Measurements from ENCODE around the gene SPIB.
"Not testable (repeated sequence)": the region's sequence is repeated elsewhere in the genome, so short reads cannot be mapped to it uniquely, and the experiment has no call there.

Gene SPIB

GRCh38 chr19:50435221-50435620, 16.5 kb downstream of the SPIB start:
- no peak for TF ChIP-seq CTCF (IDR thresholded peaks at IDR 0.05; ENCODE audit: unreplicated experiment in 3 of 3)
- no peaks in the 10 kb centered on the region for H3K9me3 Mint-ChIP-seq
- no peaks in the 10 kb centered on the region for H3K36me3 Mint-ChIP-seq (ENCODE audit: low read depth)
- H3K4me1 Mint-ChIP-seq: peaks cover 25% of the 10 kb centered on the region
- H3K27ac Mint-ChIP-seq: no peak overlapping the region
- no peak overlapping the region for H3K4me3 Mint-ChIP-seq
- H3K27me3 Mint-ChIP-seq (ENCODE audit: low read depth): peaks cover 17% of the 10 kb centered on the region

GRCh38 chr19:50435627-50436026, 16.9 kb downstream of the SPIB start:
- Mint-ChIP-seq H3K4me3 (no peak overlapping the region), H3K27ac (no peak overlapping the region), H3K4me1 (peaks cover 24% of the 10 kb centered on the region), H3K27me3 (ENCODE audit: low read depth) (peaks cover 16% of the 10 kb centered on the region), H3K9me3 (no peaks in the 10 kb centered on the region), H3K36me3 (ENCODE audit: low read depth) (no peaks in the 10 kb centered on the region)
- TF ChIP-seq CTCF (IDR thresholded peaks at IDR 0.05; ENCODE audit: unreplicated experiment in 3 of 3): no peak

GRCh38 chr19:50437862-50438449, 19.2 kb downstream of the SPIB start:
- Mint-ChIP-seq H3K27me3 (ENCODE audit: low read depth) (peaks cover 19% of the 10 kb centered on the region), H3K9me3 (no peaks in the 10 kb centered on the region), H3K27ac (no peak overlapping the region), H3K4me1 (peaks cover 10% of the 10 kb centered on the region), H3K36me3 (ENCODE audit: low read depth) (no peaks in the 10 kb centered on the region), H3K4me3 (no peak overlapping the region)
- no peak for TF ChIP-seq CTCF (IDR thresholded peaks at IDR 0.05; ENCODE audit: unreplicated experiment in 3 of 3)

GRCh38 chr19:50439130-50439529, 20.4 kb downstream of the SPIB start:
- H3K27ac Mint-ChIP-seq: not testable (repeated sequence)

GRCh38 chr19:50444059-50444458, 25.3 kb downstream of the SPIB start:
- no peak for TF ChIP-seq CTCF (IDR thresholded peaks at IDR 0.05; ENCODE audit: unreplicated experiment in 3 of 3)
- Mint-ChIP-seq H3K27me3 (ENCODE audit: low read depth) (peaks cover 9% of the 10 kb centered on the region), H3K9me3 (peaks cover 3% of the 10 kb centered on the region), H3K4me3 (no peak overlapping the region), H3K27ac (no peak overlapping the region), H3K4me1 (no peaks in the 10 kb centered on the region), H3K36me3 (ENCODE audit: low read depth) (no peaks in the 10 kb centered on the region)

More at GRCh38 chr19:50439130-50439529, 20.4 kb downstream of the SPIB start:
- not testable (repeated sequence) for H3K4me1 Mint-ChIP-seq; H3K9me3 Mint-ChIP-seq; H3K4me3 Mint-ChIP-seq; H3K36me3 Mint-ChIP-seq (ENCODE audit: low read depth)
- H3K27me3 Mint-ChIP-seq (ENCODE audit: low read depth): peaks cover 17% of the 10 kb centered on the region

GRCh38 chr19:50447053-50447452, 28.3 kb downstream of the SPIB start:
- no peak for TF ChIP-seq CTCF (IDR thresholded peaks at IDR 0.05; ENCODE audit: unreplicated experiment in 3 of 3)
- Mint-ChIP-seq H3K27me3 (ENCODE audit: low read depth) (peaks cover 6% of the 10 kb centered on the region), H3K27ac (no peak overlapping the region), H3K4me1 (no peaks in the 10 kb centered on the region), H3K4me3 (no peak overlapping the region), H3K9me3 (peaks cover 3% of the 10 kb centered on the region), H3K36me3 (ENCODE audit: low read depth) (no peaks in the 10 kb centered on the region)
